GM19238 (cell line): Measurements from ENCODE around the gene ADAMTSL2.

Experiments
- DNase-seq: peaks from one replicate; pipeline ENCODE4 v3.0.0; 2011; ENCODE audit warnings: low spot score; ENCODE audit not compliant: insufficient read length

Gene ADAMTSL2

DNA sequence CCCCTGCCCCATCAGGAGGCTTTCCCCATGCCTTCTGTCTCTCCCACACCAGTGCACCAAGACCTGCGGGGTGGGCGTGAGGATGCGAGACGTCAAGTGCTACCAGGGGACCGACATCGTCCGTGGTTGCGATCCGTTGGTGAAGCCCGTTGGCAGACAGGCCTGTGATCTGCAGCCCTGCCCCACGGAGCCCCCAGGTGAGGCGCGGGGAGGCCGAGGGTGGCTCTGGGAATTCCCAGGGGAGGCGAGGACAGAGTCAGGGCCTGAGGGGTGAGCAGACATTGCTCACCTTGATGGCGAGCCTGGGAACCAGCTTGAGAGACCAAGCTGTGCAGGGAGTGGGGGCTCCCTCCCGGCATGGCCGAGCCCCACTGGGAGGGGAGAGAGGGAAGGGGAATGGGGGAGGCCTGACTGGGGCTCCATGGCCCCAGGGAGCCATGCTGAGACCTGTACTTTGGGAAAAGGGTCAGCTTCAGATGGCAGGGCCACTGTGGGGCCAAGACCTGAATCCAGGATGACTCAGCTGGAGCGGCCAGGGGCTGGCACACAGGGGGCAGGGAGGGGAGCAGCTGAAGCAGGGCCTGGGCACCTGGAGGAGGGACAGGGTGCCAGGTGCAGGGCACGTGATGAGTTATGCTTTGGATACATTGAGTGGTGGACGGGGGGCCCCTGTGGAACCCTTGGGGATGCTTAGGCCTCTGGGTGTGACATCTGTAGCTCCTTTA is 39.4 kb downstream of the ADAMTSL2 start:
- no peak for DNase-seq

DNA sequence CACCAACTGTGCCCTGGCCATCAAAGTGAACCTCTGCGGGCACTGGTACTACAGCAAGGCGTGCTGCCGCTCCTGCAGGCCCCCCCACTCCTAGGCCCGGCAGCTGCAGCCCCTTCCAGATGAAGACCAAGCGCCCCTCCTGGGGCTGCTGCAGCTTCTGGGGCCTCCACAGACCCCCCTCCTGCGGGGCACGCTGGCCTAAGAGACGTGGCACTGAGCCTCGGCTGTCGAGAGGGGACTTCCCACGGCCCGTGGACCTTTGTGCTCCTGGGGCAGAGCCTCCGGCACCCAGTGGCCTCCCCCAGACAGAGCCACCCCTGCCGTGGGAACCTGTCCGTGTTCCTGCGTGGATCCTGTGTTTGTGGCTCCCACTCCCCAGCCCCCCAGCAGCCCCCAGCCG is 40.3 kb downstream of the ADAMTSL2 start:
- no peak for DNase-seq

DNA sequence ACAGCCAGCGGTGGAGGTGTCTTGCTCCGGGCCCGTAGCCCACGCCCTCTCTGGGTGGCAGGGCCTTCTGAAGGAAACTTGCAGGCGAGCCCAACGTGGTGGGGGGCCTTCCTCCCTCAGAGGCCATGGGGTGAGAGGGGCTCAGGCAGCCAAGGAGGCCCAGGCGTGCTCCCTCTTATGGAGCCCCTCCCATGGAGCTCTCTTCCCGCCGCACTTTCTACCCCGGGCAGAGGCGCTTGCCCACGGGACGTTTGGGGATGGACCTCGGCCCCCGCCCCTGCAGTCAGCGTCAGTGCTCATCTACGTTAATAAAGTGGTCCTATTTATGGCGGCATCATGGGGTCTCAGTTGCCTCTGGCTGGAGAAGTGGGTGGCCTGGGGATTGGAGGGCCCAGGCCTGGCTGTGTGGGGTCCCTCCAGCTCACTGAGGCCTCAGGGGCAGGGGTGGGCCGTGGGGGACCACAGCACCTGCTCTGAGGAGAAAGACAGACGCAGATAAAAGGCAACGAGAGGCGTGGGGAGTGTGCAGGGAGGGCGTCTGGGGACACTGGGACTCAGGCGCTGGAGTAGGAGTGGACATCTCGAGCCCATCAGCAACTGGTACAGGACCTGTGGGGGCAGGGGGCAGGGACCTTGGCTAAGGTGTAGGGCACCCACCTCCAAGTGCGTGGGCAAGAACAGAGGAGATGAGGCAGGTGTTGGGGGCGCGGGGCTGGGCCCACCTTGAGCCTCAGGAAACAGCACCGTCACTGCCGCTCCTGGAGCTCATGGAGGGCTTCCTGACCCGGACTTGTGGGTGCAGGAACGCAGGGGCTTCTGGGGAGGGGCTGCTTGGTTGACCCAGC is 40.9 kb downstream of the ADAMTSL2 start:
- DNase-seq = no peak

DNA sequence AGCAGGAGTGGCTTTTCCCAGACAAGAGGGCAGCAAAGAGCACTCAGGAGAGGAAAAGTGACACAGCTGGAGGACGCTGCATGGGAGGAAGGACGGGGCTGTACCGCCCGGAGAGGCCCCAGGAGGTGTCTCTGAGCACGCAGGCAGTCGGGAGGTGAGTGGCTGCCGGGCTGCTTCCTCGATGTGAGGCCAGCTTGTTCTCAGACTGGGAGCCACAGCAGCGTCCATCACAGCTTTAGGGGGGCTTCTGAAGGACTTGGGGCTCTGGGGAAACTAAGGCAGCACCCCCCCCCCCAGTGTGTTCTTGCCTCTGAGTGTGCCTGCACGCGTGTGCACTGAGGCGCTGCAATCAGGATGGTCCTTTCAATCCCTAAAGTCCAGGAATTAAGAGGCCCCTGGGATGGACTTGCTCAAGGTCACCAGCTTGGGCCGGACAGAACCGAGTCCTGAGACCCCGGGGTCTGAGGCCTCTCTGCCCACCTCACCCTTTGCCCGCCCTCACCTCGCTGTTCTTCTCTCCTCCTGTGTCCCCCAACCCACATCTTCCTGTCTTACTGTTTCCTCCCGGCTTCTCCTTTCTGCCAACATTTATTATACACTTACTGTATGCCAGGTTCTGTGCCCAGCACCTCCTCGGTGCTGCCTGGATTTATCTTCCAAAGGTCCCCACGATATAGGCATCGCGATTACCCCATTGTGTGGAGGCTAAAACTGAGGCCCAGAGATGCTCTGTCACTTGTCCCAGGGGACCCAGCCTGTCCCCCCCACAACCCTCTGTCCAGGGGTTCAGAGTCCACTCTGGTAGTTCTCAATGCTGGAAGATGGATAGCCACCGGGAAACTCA is 41.7 kb downstream of the ADAMTSL2 start:
- no peak for DNase-seq

DNA sequence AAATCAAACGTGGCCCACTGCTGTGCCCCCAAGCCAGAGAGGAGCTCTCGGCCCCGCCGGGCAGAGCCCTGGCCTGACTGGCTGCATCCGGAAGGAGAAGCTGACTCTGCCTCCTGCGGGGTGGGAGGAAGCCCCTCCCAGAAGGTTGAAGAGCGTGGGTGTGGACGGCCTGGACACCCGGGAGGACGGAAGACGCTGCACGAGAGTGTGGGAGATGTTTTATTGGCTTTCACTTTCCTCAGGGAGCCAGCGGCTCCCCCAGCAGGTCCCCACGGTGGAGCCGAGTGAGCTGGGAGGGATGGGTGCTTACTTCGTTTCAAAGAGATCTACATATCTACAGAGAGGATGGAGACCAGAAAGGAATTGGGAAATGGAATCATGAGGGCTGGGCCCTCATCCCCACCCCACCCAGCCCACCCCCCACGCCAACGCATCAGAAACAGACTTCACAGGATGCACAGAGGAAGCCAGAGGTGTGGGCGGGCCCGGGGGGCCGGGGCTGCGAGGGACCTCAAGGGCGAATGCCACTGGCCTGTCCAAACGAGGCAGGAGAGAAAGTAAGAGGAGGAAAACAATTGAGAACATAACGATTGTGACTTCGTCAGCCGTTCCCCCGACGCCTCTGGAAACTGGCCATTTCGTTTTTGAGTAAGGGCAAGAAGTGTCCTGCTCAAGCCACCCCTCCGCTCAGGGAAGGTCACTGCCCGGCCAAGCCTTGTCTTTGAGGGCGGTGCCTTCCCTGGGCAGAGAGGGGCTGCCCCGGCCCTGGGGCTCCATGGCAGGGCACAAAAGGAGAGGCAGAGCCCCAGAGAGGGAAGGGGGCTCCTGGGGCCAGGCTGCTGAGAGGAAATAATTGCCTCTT is 42.6 kb downstream of the ADAMTSL2 start:
- no peak for DNase-seq

DNA sequence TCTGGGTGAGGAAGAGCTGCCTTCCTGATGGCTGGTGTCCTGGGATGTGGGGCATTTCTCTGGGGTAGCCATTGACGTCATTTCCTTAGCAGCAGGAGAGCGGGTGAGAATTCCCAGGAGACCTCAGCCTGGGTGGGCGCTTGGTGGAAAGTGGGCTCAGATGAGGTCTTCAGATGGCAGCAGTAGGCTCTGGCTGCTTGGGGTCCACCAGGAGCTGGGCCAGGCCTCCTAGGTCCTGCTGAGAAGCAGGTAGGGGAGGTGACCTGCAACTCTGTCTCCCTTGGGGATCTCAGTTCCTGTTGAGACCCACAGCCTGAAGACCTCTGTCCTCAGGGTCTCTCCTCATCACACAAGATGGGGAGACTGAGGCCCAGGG is 43.2 kb downstream of the ADAMTSL2 start:
- DNase-seq = no peak

DNA sequence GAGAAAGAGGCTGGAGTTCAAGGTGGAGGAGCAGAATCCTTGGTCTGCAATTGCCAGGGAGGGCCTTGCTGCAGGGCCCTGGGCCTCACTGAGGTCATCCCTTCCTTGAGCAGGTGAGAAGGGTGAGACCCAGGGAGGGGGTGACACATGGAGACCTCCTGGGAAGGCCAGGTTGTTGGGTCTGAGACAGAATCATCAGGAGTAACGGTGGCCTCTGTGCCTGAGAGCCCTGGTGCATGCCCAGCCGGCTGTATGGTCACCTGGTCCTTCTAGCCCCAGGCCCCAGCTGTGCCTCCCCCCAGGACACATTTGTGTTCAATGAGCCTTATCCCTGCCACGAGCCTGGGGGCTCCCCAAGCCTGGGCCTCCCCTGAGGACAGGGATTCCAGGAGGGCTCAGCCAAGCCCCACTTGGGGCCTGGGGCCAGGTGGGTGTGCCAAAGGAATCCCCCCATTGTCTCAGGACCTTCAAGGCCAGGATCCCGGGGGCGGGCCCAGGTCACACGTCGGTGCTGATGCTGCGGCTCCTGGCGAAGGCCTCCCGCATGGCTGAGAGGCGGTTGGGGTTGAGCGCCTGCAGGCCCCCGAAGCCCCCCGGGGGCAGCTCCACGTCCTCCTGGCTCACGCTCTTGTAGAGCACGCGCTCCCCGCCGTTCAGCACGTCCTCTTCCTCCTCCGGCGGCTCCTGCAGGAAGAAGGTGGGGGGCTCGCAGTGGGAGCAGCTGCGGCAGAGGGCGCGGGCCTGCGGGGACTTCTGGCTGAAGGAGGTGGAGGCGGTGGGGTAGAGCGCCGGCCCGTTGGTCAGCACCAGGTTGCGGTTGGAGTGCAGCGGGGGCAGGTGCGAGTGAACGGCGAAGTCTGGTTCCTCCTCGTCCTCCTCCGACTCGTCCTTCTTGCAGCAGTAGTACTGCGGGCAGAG is 44.3 kb downstream of the ADAMTSL2 start:
- no peak for DNase-seq

DNA sequence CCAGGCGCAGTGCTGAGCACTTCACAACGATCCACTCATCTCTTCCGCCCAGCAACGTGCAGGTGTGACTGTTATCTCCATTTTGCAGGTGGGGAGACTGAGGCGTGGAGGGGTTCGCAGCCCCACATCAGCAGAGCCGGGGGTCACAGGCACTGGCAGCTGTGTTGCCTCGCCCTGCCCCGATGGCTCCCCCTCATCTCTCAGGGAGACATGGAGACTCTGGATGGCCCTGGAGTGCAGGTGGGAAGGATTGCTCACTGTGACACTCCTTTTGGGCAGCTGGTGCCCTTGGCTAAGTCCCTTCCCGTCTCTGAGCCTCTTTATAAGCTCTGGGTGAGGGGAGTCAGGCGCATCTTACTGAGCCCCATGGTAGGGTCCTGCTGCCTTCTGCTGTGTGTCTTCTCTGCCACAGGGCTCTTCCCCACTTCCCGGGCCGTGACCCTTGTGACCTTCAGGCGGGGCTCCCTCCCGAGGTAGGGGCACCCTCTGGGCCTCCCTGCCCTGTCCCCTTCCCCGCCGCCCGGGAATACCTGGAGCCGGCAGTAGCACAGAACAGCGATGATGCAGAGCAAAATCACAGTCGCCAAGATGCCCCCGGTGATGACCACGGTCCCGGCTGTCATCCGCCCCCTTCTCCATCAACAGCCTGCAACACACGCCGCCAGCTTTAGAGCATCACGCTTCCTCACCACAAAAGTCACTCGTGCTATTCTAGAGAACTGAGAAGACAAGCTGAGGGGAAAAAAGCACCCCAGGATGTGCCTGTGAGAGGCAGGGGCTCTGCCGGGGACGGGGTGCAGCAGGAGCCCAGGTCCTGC is 45.3 kb downstream of the ADAMTSL2 start:
- DNase-seq = no peak

DNA sequence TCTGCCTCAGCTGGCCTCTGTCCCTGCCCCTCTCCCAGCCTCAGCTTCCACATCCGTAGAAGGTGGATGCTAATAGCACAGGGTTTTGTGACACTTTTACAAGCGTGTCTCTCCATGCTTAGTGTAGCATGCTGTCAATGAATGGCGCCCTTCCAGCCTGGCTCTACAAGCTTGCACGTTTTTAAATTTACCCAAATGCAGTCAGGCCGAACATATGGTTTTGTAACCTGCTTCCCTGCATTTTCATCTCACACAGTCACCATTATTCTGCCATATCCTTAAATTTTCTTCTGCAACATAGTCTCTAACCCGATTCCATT is 45.9 kb downstream of the ADAMTSL2 start:
- DNase-seq = no peak

DNA sequence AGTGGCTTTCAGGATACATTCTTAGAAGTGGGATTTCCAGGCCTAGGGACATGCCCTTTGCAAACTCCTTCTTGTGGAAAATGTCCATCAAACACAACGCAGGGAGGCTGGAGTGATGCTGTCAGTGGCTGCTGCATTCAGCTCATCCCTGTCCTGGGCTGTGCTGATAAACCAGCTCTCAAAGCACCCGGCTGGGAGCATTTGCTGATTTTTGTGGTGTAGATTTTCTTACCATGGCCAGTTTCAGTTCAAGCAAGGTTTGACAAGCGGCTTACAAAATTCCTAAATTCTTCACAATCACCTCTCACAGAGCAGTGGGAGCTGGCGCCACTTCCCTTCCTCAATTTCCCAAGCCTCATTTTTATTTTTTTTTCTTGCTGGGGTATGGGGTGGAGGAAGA is 46.5 kb downstream of the ADAMTSL2 start:
- no peak for DNase-seq

DNA sequence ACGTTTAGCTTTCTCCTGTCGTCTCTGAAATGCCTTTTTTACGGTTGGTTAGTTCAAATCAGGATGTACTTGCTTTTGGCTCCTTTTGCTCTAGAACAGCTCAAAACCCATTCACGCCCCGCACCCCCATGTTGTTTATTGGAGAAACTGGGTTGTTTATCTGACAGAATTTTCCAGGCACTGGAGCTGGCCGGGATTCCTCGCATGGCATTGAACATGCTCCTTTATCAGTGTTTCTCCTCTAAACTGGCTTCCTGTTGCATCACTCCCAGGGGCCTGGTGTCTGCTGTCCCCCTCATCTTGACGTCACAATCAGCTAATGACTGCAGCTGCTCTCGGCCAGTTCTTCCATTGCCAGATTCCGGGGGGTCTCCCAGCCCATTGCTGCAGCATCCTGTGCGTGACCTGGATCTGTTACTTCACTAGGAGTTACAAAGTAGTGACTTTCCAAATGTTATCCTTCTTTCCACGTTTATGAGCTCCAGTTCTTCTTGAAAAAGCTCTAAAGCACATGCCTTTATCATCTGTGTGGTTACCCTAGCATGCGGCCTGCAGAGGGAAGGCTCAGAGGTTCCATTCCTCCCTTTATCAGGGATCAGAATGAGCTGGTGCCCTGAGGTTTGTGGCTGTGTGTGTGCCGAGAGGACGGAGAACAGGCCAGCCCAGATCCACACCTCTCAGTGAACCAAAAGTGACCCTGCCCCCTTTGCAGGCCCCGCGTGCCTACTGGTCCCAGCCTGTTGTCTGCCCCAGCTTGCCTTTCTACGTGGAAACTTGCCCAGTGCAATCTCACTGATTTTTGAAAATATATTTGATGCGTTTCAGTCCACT is 47.2 kb downstream of the ADAMTSL2 start:
- no peak for DNase-seq

DNA sequence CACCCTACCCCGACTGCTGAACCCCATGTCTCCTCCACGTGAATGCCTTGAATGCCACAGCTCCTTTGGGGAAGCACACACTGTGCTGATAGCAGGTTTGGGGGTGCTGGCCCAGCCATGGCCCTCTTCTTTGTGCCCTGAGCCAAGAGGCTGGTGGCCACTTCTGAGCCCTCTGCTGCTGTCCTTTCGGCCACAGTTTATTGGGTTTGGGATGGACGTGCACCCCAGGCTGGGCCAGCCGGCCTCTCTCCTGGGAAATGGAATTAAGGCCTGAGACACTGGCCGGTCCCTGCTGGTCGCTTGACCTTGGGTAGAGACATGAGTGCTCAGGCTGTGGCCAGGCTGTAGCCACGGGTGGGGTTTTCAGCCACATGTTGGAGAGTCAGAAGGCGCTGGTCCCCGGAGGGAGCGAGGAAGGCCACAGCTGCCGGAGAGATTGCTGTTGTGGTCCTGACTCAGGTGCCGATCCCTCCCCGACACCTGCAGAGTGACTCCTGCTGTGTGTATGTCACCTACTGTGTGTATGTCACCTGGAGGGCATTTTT is 48.1 kb downstream of the ADAMTSL2 start:
- DNase-seq = no peak

DNA sequence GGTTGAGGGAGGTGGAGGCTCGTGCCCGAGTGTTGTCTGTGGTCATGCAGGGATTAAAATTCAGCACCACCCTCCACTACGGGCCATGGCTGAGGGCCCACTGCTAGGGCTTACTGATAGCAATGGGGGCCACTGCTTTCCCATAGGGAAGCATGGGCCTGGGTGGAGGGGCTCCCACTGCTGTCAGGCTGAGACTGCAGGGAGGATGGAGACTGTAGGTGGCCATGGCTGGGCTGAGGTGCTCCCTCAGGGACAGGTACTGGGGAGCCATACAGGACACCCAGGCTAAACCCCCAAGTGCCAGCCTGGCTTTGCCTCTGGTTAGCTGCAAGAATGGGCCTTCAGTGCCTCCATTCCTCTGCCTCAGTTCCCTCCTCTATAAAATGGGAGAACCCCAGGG is 48.6 kb downstream of the ADAMTSL2 start:
- no peak for DNase-seq

DNA sequence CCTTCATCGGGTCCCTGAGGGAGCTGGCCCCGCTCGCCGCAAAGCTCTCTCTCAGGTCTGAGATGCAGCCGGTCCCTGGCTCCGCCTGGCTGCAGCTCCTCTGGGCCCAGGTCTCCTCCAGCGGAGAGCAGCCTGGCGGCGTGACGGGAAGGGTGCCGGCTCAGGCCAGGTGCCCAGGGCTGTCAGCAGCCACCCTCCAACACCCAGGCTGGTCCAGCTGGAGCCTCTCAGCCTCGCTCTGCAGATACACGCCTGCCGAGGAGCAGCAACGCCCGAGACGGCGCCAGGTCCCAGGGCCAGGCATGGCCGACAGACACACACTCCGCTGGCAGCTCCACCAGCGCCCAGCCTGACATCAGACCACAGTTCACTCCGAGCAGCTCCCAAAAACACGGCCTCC is 49.1 kb downstream of the ADAMTSL2 start:
- DNase-seq = no peak

DNA sequence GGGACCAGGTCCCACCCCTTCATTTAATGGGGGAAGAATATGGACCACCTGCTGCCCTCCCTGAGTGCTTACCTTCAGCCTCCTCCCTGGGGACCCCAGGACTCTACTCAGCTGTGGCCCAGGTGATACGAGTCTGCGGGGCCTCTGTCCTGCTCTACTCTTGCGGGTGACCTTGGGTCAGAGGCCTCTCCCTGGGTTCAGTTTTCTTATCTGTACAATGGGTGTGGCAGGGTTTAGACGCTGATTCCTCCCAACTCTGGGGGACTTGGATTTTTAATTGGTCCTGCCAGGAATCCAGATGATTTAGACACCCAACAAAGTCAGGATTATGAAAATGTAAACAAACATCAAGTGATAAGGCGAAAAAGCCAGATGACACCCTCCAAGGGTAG is 49.7 kb downstream of the ADAMTSL2 start:
- DNase-seq = no peak

DNA sequence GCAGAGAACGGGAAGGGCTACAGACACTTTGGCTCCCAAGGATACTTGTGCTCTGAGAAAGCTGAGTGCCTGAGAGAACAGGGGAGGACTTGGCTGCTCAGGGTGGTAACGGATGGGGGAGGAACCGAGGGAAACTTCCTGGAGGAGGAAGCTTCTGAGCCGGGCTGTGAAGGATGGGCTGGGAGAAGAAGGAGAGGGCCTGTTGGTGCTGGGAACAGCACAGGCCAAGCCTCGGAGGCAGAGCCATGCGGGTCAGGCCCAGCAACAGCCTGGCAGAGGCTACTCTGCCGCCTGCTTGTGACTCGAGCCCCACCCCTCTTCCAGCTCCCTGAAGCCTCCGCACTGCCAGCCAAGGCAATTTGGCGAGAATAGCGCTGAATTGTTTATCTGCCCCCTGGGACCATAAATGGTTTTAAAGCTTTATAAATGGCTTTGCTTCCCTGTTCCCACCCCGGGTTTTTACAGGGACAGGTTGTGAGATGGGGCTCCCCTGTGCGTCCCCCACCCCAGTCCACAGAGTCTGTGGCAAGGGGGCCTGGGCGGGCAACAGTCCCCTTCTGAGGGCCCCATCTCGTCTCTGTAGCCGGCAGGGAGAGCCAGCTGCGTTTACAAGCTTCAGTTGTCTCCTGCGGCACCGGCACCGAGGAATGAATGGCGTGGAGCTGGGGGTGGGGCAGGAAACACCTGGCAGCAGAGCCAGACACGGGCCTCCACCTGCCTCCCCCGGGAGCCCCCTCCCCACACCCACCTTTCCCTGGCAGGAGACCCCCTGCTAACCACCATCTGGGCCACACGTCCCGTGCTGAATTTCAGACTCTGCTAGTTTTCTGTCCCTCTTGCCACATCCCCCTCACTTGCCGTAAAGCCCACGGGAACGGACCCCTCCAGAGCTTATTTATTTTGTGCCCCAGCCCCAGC is 50.3 kb downstream of the ADAMTSL2 start:
- no peak for DNase-seq
